Measurements from ENCODE around the gene UXT.
"Not testable (repeated sequence)": the region's sequence is repeated elsewhere in the genome, so short reads cannot be mapped to it uniquely, and the experiment has no call there.

UXT gene

DNA sequence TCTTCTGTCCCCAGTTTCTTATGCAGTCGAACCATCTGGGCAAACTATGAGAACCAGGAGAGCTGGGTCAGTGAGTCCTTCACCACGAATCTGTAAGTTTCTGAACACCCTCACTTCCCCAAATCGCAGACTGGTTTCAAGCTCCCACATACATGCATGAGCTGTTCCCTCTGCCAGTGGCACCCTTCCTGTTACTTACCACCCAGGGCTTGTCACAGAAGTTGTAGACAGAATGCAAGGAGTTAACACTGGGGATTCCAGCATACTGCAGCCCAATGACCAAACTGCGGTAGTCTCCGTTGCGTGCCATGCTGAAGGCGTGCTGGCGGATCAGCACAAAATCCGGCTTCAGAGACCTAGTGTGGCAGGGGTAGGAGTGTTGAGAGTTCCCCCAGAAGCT, 54.0 kb downstream of the UXT start:
- TF ChIP-seq, protein P1, sequence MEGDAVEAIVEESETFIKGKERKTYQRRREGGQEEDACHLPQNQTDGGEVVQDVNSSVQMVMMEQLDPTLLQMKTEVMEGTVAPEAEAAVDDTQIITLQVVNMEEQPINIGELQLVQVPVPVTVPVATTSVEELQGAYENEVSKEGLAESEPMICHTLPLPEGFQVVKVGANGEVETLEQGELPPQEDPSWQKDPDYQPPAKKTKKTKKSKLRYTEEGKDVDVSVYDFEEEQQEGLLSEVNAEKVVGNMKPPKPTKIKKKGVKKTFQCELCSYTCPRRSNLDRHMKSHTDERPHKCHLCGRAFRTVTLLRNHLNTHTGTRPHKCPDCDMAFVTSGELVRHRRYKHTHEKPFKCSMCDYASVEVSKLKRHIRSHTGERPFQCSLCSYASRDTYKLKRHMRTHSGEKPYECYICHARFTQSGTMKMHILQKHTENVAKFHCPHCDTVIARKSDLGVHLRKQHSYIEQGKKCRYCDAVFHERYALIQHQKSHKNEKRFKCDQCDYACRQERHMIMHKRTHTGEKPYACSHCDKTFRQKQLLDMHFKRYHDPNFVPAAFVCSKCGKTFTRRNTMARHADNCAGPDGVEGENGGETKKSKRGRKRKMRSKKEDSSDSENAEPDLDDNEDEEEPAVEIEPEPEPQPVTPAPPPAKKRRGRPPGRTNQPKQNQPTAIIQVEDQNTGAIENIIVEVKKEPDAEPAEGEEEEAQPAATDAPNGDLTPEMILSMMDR (IDR thresholded peaks at IDR 0.05; ENCODE audit: insufficient read depth, low read length, missing control alignments), result no peak
- CTCF ChIA-PET, result no interaction called here
- no peak overlapping the region for H3K4me3 ChIP-seq (ENCODE audit: low read depth, low read length)
- POLR2A ChIA-PET, result no interaction called here
- no peak for DNase-seq (ENCODE audit: low read depth, low spot score)

DNA sequence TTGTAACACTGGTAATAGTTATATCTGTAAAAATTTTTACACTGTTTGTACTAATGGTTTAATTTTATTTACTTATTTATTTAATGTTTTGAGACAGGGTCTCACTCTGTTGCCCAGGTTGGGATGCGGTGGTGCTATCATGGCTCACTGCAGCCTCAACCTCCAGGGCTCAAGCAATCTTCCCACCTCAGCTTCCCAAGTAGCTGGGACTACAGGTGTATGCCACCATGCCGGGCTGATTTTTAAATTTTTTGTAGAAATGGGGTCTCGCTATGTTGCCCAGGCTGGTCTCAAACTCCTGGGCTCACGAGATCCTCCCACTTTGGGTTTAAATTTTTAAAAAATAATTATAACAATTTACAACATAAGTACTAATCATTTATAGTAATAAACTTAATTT, 55.9 kb downstream of the UXT start:
- H3K4me3 ChIP-seq (ENCODE audit: low read depth, low read length); CTCF ChIA-PET; POLR2A ChIA-PET: not testable (repeated sequence)

More for the DNA sequence above, 55.9 kb downstream of the UXT start:
- DNase-seq (ENCODE audit: low read depth, low spot score), result not testable (repeated sequence)
